HG02852 (cell line): ENCODE data around the gene DOCK9.

Experiments used
- ATAC-seq: cut with Tn5 transposase; IDR thresholded peaks from one replicate; pipeline ENCODE4 v1.9.1; 2021; ENCODE audit warnings: mild to moderate bottlenecking, moderate library complexity; ENCODE audit not compliant: unreplicated experiment

Gene DOCK9

GRCh38 chr13:98866882-98867281, 111.0 kb downstream of the DOCK9 start:
- ATAC-seq = no peak

GRCh38 chr13:98860491-98860890, 117.4 kb downstream of the DOCK9 start:
- ATAC-seq = no peak

DNA sequence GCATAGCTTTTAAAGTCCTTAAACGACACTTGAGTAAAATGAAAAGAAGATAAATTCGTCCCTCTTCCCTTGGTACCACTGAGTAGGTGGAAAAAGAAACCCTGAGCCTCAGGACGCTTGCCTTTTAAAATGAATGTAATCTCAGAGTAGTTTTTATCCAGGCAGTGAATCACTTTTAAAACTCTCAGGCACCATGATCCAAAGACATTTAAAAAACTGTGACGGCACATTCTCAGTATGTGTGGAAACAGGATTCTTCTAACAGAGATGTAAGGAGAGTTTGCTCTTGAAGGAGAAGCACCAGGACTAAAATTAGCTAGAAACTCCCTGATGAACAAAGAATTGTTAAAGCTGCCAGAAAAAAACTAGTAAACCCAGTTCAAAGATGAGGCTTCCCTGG, 119.7 kb downstream of the DOCK9 start:
- ATAC-seq = no peak

DNA sequence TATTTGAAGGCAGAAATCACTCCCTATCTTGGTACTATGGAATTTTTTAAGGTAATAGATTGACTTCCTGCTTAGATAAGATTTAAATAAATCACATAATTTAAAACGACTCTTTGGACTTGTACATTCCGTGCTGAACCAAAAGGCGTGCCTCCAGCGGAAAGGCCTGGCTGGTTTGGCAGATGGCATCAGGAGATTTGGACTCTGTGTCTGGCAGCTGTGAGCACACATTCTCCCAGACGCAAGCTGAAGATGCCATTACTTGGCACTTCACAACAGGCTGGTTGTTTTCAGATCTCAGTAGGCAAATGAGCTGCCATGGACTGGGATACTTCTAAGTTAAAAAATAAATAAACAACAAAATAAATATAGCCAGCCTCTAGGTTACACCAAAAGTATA, 120.9 kb downstream of the DOCK9 start:
- ATAC-seq = no peak

DNA sequence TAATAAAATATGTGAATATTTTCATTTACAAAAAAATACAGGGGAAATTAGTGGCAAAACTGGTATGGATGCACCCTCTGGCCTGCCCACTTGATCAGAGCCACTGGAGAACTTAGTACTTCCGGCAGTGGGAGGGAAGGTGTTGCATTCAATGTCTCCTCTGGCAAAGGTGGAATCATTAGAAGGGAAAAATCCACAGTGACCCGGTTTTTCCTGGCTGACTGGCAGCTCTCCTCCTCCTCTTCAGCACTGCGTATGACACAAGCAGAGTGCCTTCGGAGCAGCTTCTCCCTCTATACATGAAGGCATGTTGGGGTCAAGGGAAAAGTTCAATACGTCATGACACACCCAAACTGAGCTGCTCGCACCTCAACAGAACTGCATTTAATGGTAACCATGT, 123.4 kb downstream of the DOCK9 start:
- no peak for ATAC-seq

GRCh38 chr13:98853771-98854221, 124.1 kb downstream of the DOCK9 start:
- ATAC-seq = peak; percentile 98

DNA sequence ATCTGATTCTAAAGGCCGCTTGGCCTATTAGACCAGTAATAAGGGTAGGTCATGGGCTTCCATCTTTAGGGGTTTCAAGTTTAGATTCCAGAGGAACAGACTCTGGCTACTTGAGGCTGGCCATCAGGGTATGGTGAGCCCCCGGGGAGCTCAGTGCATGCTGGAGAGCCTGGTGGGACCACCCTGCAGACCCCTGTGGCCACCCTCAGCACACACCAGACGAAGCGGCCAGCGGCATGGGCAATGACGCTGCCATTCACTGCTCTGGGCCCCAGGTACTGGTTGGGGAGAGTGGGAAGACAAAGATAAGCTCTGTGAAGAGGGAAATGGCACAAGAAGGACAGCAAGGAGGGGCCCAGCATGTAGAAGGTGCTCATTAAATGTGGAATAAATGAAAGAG, 126.6 kb downstream of the DOCK9 start:
- no peak for ATAC-seq

GRCh38 chr13:98848746-98849145, 129.1 kb downstream of the DOCK9 start:
- no peak for ATAC-seq

- ATAC-seq = no peak
These were observed 130.1 kb downstream of the DOCK9 start for GRCh38 chr13:98847780-98848179.

DNA sequence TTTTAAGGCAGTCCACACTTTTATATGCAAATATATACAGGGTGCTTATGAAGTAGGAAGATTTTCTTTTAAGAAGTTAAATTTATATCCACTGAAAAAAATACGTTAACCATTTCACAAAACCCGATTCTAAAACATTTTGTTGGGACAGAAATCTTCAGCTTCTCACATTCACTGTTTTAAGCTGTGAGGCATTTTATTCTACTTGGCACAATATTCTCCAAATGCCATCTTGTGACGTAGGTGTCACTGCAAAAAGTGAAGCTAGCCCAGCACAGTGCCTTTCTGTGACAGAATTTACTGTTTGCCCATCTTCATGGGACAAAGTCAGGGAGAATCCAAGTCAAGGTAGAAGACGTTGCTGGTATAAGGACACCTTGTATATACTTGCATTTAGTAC, 130.9 kb downstream of the DOCK9 start:
- ATAC-seq = no peak

DNA sequence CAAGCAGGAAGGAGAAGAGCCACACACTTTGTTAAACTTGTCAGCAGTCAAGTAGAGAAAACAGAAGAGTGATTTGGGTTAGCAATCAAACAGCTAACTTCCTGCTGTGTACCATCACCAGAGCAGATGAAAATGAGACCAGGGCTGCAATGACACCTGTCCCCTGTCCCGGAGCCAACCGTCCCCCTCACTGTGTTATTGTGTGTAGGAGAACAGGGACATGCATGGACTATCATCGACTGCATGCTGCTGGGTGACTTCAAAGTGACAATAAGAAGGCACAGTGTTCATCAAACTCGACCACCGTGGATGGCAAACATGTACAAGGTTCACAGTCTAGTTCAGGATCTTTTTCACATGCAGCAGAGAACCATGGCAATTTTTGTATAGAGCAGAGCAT, 131.3 kb downstream of the DOCK9 start:
- no peak for ATAC-seq

DNA sequence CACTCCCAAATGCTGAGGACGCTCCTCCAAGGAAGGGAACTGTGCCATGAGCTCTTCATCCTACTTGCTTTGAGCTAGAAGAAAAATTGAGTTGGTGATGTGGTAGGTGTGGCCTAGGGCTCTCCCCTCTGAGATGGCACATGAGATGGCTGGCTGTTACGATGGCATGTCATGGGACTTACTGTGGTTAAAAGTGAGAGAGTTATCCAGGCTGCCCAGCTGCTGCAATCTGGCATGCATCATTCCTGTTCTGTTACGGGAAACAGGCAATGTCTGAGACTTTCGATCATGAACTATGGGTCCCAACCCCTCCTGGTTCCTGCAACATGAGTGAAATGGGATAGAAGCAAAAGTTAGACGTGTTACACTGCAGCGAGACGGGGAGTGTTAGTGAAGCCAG, 132.1 kb downstream of the DOCK9 start:
- ATAC-seq = no peak

GRCh38 chr13:98844021-98844420, 133.8 kb downstream of the DOCK9 start:
- ATAC-seq = no peak

DNA sequence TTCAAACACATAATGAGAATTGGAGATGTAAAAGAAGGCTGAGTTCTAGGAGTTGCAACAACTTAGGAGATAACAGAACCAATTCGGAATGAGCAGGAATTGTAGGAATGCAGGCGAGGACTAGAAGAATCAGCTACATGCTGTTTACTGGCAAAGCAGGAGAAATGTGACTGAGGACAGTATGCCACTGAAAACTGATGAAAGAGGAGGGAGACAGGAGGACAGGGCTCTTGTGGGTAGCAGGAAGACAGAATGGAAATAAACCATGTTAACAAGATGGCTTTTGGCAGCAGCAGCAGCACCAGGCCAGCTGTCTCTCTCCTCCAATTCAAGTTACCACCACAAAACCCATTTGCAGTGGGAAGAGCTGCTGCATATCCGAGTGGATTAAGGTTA, 134.4 kb downstream of the DOCK9 start:
- ATAC-seq = no peak

DNA sequence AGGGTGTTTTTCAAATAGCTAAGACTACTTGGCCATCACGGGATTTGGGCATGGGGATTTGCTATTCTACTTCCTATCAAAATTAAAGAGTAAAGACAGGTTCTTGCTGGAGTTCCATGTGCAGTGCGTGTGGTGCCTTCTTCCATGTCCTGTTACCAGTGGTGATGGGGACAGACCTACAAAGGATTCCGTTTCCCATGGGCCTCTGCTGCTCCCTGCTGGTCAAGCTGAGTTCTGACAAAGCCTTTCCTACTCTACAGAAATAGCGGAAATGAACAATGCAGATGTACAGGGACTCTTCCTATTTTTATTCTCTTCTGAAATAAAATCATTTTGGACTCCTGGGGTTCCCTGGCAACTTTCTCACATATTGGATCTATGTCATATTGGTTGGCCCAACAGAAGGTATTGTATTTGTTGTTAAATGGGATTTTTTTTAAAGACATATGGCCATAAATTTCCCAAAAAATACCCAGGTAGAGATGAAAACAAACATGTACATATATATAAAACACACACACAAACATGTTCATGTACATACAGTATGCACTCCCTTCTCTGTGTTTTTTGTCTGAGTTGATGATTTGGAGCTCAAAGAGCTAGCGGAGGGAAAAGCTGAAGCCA, 134.9 kb downstream of the DOCK9 start:
- peak; percentile 91 for ATAC-seq

DNA sequence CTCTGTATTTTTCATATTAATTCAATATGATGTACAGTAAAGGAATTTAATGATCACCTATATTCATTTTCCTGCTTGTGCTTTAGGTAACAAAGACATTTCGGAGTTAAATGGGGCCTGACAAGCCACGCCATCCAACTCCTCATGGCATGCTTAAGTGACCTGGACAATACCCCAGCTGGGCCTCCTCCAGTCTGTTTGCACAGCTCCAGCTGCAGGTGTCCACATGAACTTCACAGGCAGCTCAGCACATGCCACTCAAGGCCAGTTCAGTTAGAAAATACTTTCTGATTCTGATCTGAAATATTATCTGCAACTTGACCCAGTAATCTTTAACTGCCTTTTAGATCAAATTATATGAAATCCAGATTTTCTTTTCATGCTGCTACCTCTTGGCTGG, 135.8 kb downstream of the DOCK9 start:
- ATAC-seq = no peak

DNA sequence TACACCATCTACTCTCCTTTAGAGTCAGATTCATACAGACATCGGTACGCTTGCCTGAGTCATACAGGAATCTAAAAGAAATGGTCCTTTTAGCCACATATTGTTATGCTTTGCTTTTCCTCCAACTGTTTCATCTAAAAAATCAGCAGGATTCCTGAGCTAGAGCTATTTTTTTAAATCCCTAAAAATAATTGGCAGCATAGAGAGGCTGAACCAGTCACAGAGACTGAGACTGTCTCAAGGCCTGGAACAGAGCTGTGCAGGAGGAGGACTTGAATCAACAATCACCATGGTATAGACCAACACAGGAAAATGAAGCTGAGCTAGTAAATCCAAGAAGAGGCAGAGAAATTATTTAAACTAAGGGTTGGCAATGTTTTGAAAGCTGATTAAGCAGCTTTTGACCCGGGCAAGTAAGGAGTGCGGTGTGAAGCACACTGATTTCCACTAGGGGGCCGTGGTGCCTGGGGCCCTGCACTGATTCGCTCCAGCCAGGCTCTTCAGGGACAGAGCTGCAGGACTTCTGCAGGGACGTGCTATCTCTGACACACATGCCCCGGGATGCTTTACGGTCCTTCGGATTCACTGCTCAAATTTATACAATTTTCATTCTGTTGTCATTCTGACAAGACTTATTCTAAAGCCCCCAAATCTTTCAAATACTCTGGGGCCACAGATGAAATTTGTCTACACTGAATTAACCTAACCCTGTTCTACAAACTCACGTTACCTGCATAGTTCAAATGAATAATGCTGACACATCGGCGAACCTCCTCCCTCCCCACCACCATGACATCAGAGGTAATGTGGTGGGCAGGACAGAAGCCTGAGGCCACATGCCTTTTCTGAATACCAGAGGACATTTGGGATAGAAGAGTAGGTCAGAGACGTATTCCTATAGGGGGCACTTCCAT, 137.8 kb downstream of the DOCK9 start:
- peak; percentile 89 for ATAC-seq

DNA sequence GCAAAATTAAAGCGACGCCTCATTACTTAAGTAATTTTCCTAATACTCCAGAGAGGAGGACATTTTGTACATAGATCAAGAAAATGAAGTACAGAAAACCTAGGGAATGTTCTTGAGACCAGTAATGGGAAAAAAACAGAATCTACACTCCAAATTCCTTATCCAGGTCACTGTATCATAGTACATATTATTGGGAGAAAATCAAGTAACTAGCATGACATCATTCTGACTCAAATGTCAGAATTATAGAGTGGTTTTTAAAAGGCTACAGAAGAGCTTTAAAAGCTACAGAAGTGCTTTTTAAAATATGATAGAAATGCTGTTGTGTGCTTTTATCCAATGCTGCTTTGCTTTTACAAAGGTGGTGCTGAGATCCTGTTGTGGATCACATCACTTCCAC, 139.1 kb downstream of the DOCK9 start:
- no peak for ATAC-seq

DNA sequence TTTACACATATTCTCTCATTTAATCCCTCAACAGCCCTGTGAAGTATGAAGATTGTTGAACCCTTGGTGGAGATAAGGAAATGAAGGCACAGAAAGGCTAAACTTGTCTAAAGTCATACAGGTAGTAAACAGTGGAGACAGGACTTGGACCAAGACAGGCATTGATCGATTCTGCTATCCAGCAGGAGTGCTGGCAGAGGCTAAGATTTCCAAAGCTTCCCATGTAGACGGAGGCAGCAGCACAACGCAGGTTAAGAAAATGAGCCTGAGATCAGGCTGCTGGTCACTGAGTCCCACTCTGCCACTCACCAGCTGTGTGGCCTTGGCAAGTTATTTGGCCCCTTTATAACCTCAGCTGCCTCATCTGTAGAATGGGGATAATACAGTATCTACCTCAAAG, 140.0 kb downstream of the DOCK9 start:
- no peak for ATAC-seq

- ATAC-seq = no peak
These were observed 142.7 kb downstream of the DOCK9 start for GRCh38 chr13:98835156-98835555.

DNA sequence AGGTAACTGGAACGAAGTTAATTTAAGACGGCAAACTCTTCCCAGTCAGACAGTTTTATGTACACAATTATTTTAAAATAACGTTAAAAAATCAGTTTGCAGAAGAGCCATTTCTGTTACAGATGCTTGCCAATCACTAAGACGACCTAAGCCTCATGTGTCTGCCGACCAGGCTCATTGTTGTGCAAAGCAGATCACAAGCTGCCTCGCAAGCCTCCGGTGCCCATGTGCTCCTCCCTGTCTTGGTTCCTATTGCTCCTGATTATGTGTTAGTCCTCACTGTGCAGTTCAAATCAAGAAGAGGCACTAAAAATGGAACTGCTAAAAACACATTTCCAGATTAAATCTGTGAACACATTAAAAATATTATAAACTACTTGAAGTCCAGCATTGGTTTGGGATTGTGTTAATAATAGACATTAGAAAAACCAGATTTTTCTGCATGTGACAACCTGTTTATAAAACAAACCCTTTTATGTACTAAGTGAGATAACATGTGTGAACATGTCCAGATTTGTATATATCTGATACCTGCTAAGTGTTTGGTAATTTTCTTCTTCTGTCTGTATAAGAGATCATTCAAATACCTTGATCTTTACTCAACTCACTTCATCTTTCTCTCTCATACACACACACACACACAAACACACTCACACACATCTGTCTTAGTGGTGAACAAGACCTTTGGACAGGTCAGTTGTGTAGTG, 143.5 kb downstream of the DOCK9 start:
- no peak for ATAC-seq

GRCh38 chr13:98831236-98831635, 146.6 kb downstream of the DOCK9 start:
- ATAC-seq = no peak
